SK-N-SH (cell line): ENCODE results near the gene DLGAP5.

ENCODE experiments used
- CHD2 ChIP-seq: fragments of 150-350 bp; IDR thresholded peaks from 2 replicates; pipeline ENCODE4 v1.6.1; 2018; ENCODE audit warnings: low read length; ENCODE audit not compliant: partially characterized antibody
- CTCF ChIP-seq: fragments of 200-600 bp; sonication (generic); IDR thresholded peaks from 2 replicates; pipeline ENCODE4 v1.6.1; 2017; ENCODE audit warnings: antibody characterized with exemption, mild to moderate bottlenecking, moderate library complexity
- EP300 ChIP-seq, 2 experiments: IDR thresholded peaks; 2 replicates each; pipeline versions ENCODE4 v1.4.0 to v1.6.1; 2012; ENCODE audit warnings: borderline replicate concordance in 1 of 2, low read depth in 1 of 2, low read length in 1 of 2
- PBX3 ChIP-seq: IDR thresholded peaks from 2 replicates; pipeline ENCODE4; 2012
- RAD21 ChIP-seq: IDR thresholded peaks from 2 replicates; pipeline ENCODE4 v1.6.1; 2012; ENCODE audit warnings: mild to moderate bottlenecking, low read length
- ZBTB33 ChIP-seq: IDR thresholded peaks from 2 replicates; pipeline ENCODE4 v1.4.0; 2012; ENCODE audit warnings: low read depth, borderline replicate concordance

- TF ChIP-seq CTCF (no peak), CHD2 (no peak), PBX3 (no peak), ZBTB33 (no peak), EP300 (IDR thresholded peaks at IDR 0.05; ENCODE audit: borderline replicate concordance in 1 of 2, low read depth in 1 of 2, low read length in 1 of 2) (no peak), RAD21 (no peak)
Observed at GRCh38 chr14:55188686-55189295, 2.6 kb downstream of the DLGAP5 start.
